ENCODE data around the gene PARD6G. TPM values are rescaled to one million over a fixed set of nuclear protein-coding genes. Genes with fewer than 3 reads are reported as not detected.
A peak's percentile ranks its signal among the peaks of the same experiment; 100 is the strongest.

Gene PARD6G
- total RNA-seq, 1 donor from 2014 or later, result 29.6 TPM

GRCh38 chr18:80200932-80201672 lies 46.2 kb downstream of the PARD6G start:
- no peak for FAIRE-seq
- H3K36me3 Mint-ChIP-seq (ENCODE audit: low read depth, unreplicated experiment), result peaks cover 5% of the 10 kb centered on the region
- H4K20me1 ChIP-seq (ENCODE audit: insufficient read depth, low read length), result peaks cover 33% of the 10 kb centered on the region

GRCh38 chr18:80200171-80200931 lies 47.0 kb downstream of the PARD6G start:
- Histone ChIP-seq H3K4me2 (ENCODE audit: low read length) (no peak overlapping the region), H3K27me3 (ENCODE audit: insufficient read depth, low read length) (no peaks in the 10 kb centered on the region), H3K4me1 (ENCODE audit: insufficient read depth, low read length) (peaks cover 36% of the 10 kb centered on the region), H3K36me3 (ENCODE audit: insufficient read depth, low read length) (no peaks in the 10 kb centered on the region), H3K9me3 (ENCODE audit: insufficient read depth, low read depth, low read length) (no peaks in the 10 kb centered on the region), H3K79me2 (ENCODE audit: insufficient read depth, low read length) (no peaks in the 10 kb centered on the region), H3K27ac (ENCODE audit: low read depth, low read length) (no peak overlapping the region), H3K4me3 (ENCODE audit: insufficient read depth, low read depth, low read length) (no peak overlapping the region), H3K9ac (ENCODE audit: low read length) (no peak overlapping the region), H4K20me1 (ENCODE audit: insufficient read depth, low read length) (peaks cover 30% of the 10 kb centered on the region), H2AFZ (ENCODE audit: low read depth, low read length) (no peak overlapping the region)
- Mint-ChIP-seq H3K36me3 (ENCODE audit: low read depth, unreplicated experiment) (peaks cover 5% of the 10 kb centered on the region), H3K4me3 (ENCODE audit: unreplicated experiment) (no peak overlapping the region), H3K4me1 (ENCODE audit: low read depth, unreplicated experiment) (peaks cover 34% of the 10 kb centered on the region), H3K27ac (ENCODE audit: unreplicated experiment) (no peak overlapping the region), H3K27me3 (ENCODE audit: low read depth, unreplicated experiment) (no peaks in the 10 kb centered on the region), H3K9me3 (ENCODE audit: unreplicated experiment) (no peaks in the 10 kb centered on the region)
- TF ChIP-seq EZH2 (IDR thresholded peaks at IDR 0.05; ENCODE audit: insufficient read depth, low read length) (no peak), CTCF (IDR thresholded peaks at IDR 0.05; ENCODE audit: insufficient read depth, low read depth, low read length) (no peak)
- peak; percentile 34 for FAIRE-seq
- DNase-seq (ENCODE audit: low read depth), result no peak

More at GRCh38 chr18:80200932-80201672, 46.2 kb downstream of the PARD6G start:
- Histone ChIP-seq H3K4me3 (ENCODE audit: insufficient read depth, low read depth, low read length) (no peak overlapping the region), H3K79me2 (ENCODE audit: insufficient read depth, low read length) (no peaks in the 10 kb centered on the region), H2AFZ (ENCODE audit: low read depth, low read length) (no peak overlapping the region), H3K27ac (ENCODE audit: low read depth, low read length) (no peak overlapping the region), H3K9ac (ENCODE audit: low read length) (no peak overlapping the region), H3K4me2 (ENCODE audit: low read length) (peak overlapping the region; percentile 25), H3K36me3 (ENCODE audit: insufficient read depth, low read length) (no peaks in the 10 kb centered on the region), H3K9me3 (ENCODE audit: insufficient read depth, low read depth, low read length) (no peaks in the 10 kb centered on the region), H3K4me1 (ENCODE audit: insufficient read depth, low read length) (peaks cover 34% of the 10 kb centered on the region), H3K27me3 (ENCODE audit: insufficient read depth, low read length) (no peaks in the 10 kb centered on the region)
- peaks cover 33% of the 10 kb centered on the region for H3K4me1 Mint-ChIP-seq (ENCODE audit: low read depth, unreplicated experiment)
- H3K9me3 Mint-ChIP-seq (ENCODE audit: unreplicated experiment), result no peaks in the 10 kb centered on the region
- no peak for DNase-seq (ENCODE audit: low read depth)
- H3K27ac Mint-ChIP-seq (ENCODE audit: unreplicated experiment), result no peak overlapping the region
- no peak for TF ChIP-seq CTCF (IDR thresholded peaks at IDR 0.05; ENCODE audit: insufficient read depth, low read depth, low read length)
- H3K4me3 Mint-ChIP-seq (ENCODE audit: unreplicated experiment), result no peak overlapping the region
- H3K27me3 Mint-ChIP-seq (ENCODE audit: low read depth, unreplicated experiment), result no peaks in the 10 kb centered on the region

Measured in astrocyte (in vitro differentiated cells and primary cell).